GM12878 (cell line): ENCODE results near the gene PJA2. TPM values are rescaled to one million over a fixed set of nuclear protein-coding genes. Genes with fewer than 3 reads are reported as not detected.

Source experiments
- ATAC-seq: fragments of 200-7000 bp; cut with Tn5 transposase; 3 replicates; pipeline ENCODE4 v1.9.1; 2020; ENCODE audit warnings: mild to moderate bottlenecking, moderate library complexity
- BruUV-seq: library from RNA; stranded (reverse); fragments of 400-500 nt; replicated peaks from 2 replicates; lab custom pipeline; 2021; lab: Mats Ljungman, UMichigan
- CTCF ChIA-PET: fragments of 300-600 bp; sonication (Branson Sonifier 250); formaldehyde crosslinking; extraction: SDS; loops from one replicate; lab custom pipeline; 2021; ENCODE audit warnings: inconsistent platforms; lab: Yijun Ruan, JAX
- POLR2A ChIA-PET: fragments of 350-600 bp; formaldehyde crosslinking; extraction: SDS; loops from one replicate; lab custom pipeline; 2021; ENCODE audit warnings: inconsistent platforms; lab: Charles Lee
- RAD21 ChIA-PET: fragments of 300-600 bp; sonication (Branson Sonifier 250); formaldehyde crosslinking; loops from one replicate; lab custom pipeline; 2023; ENCODE audit warnings: antibody characterized with exemption; ENCODE audit not compliant: unreplicated experiment; lab: Charles Lee
- SMC1A ChIA-PET: fragments of 300-600 bp; sonication (Branson Sonifier 250); formaldehyde crosslinking; loops from one replicate; lab custom pipeline; 2023; ENCODE audit not compliant: unreplicated experiment, uncharacterized antibody; lab: Charles Lee
- DNase-seq: peaks from one replicate; pipeline ENCODE4 v3.0.0-alpha.2; 2011; ENCODE audit warnings: low read depth, low spot score
- FAIRE-seq: peaks from 3 replicates; lab custom pipeline; 2011; peaks lifted over from hg19 to GRCh38; lab: Jason Lieb, UNC
- H2AFZ ChIP-seq: 2 replicates; pipeline ENCODE4 v1.6.0; 2011; ENCODE audit warnings: low read depth, low read length, control low read depth; ENCODE audit not compliant: control insufficient read depth
- H3K27ac ChIP-seq: 2 replicates; pipeline ENCODE4 v1.5.1; 2011; ENCODE audit warnings: control low read depth; ENCODE audit not compliant: control insufficient read depth, insufficient read depth
- H3K27me3 ChIP-seq, 2 experiments: replicated peaks in 1 of 2; 2 replicates each; pipeline versions ENCODE4 v1.6.0 to v1.6.1; 2011; ENCODE audit warnings: low read length in 1 of 2; ENCODE audit not compliant: control insufficient read depth in 2 of 2, insufficient read depth in 2 of 2
- H3K36me3 ChIP-seq, 2 experiments: 2 replicates each; pipeline ENCODE4 v1.5.1; 2011; ENCODE audit warnings: low read length in 1 of 2; ENCODE audit not compliant: control insufficient read depth in 2 of 2, insufficient read depth in 2 of 2
- H3K4me1 ChIP-seq: 2 replicates; pipeline ENCODE4 v1.6.1; 2011; ENCODE audit warnings: mild to moderate bottlenecking, low read length, moderate library complexity, mixed read lengths; ENCODE audit not compliant: control insufficient read depth, insufficient read depth
- H3K4me2 ChIP-seq: 2 replicates; pipeline ENCODE4 v1.6.0; 2011; ENCODE audit warnings: control low read depth; ENCODE audit not compliant: control insufficient read depth, insufficient read depth
- H3K4me3 ChIP-seq: fragments of 200-600 bp; sonication (generic); 2 replicates; pipeline ENCODE4 v1.5.1; 2016
- H3K79me2 ChIP-seq: 2 replicates; pipeline ENCODE4 v1.6.0; 2011; ENCODE audit warnings: low read length; ENCODE audit not compliant: control insufficient read depth, insufficient read depth
- H3K9ac ChIP-seq: 2 replicates; pipeline ENCODE4 v1.8.0; 2011; ENCODE audit warnings: low read length, control low read depth, mixed read lengths; ENCODE audit not compliant: control insufficient read depth, insufficient read depth
- H3K9me3 ChIP-seq: replicated peaks from 3 replicates; pipeline ENCODE4 v1.5.1; 2011; ENCODE audit warnings: mild to moderate bottlenecking, low read length; ENCODE audit not compliant: control insufficient read depth, insufficient read depth
- H4K20me1 ChIP-seq: 2 replicates; pipeline ENCODE4 v1.6.0; 2011; ENCODE audit not compliant: control insufficient read depth, insufficient read depth
- POLR2A ChIP-seq: IDR thresholded peaks from 2 replicates; pipeline ENCODE4 v1.6.1; 2011; ENCODE audit warnings: low read depth, mild to moderate bottlenecking, low read length
- RAD51 ChIP-seq: fragments of 450-650 bp; IDR thresholded peaks from 2 replicates; pipeline ENCODE4 v1.6.1; 2016; ENCODE audit warnings: moderate library complexity, mild to moderate bottlenecking, inconsistent platforms
- whole genome bisulfite sequencing: methylation state at CpG from one replicate; pipeline ENCODE4 v1.1.6; 2016; ENCODE audit warnings: low lambda C conversion rate; ENCODE audit not compliant: insufficient replicate concordance, insufficient coverage; ENCODE audit errors: missing lambda C conversion rate; 5-methylcytosine and 5-hydroxymethylcytosine counted together
- in situ Hi-C: fragments of 300-500 bp; cut with MboI; formaldehyde crosslinking; loops from 9 replicates; pipeline ENCODE4 v1.14.3; 2018; ENCODE audit warnings: mixed read lengths
- intact Hi-C: fragments of 100-400 bp; cut with micrococcal nuclease; formaldehyde crosslinking; loops from one replicate; pipeline ENCODE4 v1.14.2; 2022; ENCODE audit not compliant: unreplicated experiment
- polyA plus RNA-seq, 11 experiments: library from polyadenylated mRNA; depleted of rRNA in 4 of 11; unstranded in 6 of 11; stranded (reverse) in 5 of 11; fragments of >200 nt; fragmentation: Nextera tagmentation in 4 of 11; fragmentation: Illumina TruSeq in 1 of 11; extraction: Ambion mirVana in 4 of 11; extraction: Trizol in 1 of 11; gene quantifications; 1 replicate in 1 of 11; 2 replicates in 10 of 11; pipeline versions ENCODE4 v1.2.1 to v1.2.3, GENCODE V29; 2011 to 2016; ENCODE audit warnings: inconsistent platforms in 2 of 11, missing spikeins in 2 of 11, low read depth in 1 of 11
- total RNA-seq, 4 experiments: library from RNA; depleted of rRNA in 3 of 4; stranded (reverse); fragments of >200 nt in 3 of 4; fragmentation: Illumina TruSeq in 1 of 4; extraction: Trizol in 1 of 4; gene quantifications; 2 replicates each; pipeline versions ENCODE4 v1.2.1 to v1.2.3, GENCODE V29; 2013 to 2021
- TF ChIP-seq, protein P1 (sequence below): IDR thresholded peaks from 2 replicates; pipeline ENCODE4 v1.6.1; 2012; ENCODE audit warnings: low read depth, low read length, improper control_type of control experiment

PJA2 gene
- total and polyA plus RNA-seq, 10 of the 15 experiments (the other 5 are each of a cell fraction or from before 2014, with no cell fraction given): 27.8 to 93.4 (median 47.8) TPM

DNA sequence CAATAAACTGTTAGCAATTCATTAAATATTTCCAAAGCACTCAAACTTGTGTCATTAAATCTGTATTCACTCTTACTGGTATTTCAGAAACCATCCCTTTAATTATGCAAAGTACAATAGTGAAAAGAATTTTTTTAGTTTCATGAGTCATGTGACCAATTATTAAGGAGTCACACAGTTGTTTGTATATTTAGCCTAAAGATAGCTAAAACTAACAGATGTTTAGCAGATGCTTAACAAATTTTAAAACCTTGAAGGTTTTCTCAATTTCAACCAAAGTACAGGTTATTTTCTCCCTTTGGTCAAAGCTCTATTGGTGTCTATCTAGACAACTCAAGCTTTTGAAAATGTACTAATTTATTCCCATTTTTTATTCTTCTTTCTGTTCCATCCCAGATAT lies 44.1 kb downstream of the PJA2 start:
- no peak overlapping the region for H3K4me2 ChIP-seq
- no peak for ATAC-seq
- H4K20me1 ChIP-seq: no peaks in the 10 kb centered on the region
- no peak for DNase-seq
- no peak for FAIRE-seq
- H3K4me1 ChIP-seq: no peaks in the 10 kb centered on the region
- H3K27me3 ChIP-seq: no peaks in the 10 kb centered on the region
- ChIA-PET SMC1A (interaction anchor here (0.7 to 1.5 kb wide), 9 partner anchors 9 to 681 kb away, joined by 3 to 4 read pairs (median 3); partner anchors contain the start of gene PJA2), CTCF (interaction anchor here (0.8 to 1.6 kb wide), 4 partner anchors 10 to 724 kb away, joined by 3 to 6 read pairs (median 4); no protein-coding TSS in a partner anchor)
- no peak overlapping the region for H3K27ac ChIP-seq
- intact Hi-C loops: no loop called here
- in situ Hi-C loops: no loop called here
- BruUV-seq: no TSS peak
- H2AFZ ChIP-seq: no peak overlapping the region
- no peak overlapping the region for H3K9ac ChIP-seq
- peak; percentile 31; the same call in 1 of the 2 replicates for TF ChIP-seq RAD51
- TF ChIP-seq, protein P1, sequence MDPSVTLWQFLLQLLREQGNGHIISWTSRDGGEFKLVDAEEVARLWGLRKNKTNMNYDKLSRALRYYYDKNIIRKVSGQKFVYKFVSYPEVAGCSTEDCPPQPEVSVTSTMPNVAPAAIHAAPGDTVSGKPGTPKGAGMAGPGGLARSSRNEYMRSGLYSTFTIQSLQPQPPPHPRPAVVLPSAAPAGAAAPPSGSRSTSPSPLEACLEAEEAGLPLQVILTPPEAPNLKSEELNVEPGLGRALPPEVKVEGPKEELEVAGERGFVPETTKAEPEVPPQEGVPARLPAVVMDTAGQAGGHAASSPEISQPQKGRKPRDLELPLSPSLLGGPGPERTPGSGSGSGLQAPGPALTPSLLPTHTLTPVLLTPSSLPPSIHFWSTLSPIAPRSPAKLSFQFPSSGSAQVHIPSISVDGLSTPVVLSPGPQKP: no peak
- TF ChIP-seq, all 136 proteins: peak for 1
- ChIA-PET POLR2A (no interaction called here), RAD21 (no interaction called here)
- Histone ChIP-seq H3K4me3 (no peak overlapping the region), H3K36me3 (peaks cover 0 to 19% of the 10 kb centered on the region in 2 experiments; a peak in 2 of 4 replicates), H3K9me3 (peaks cover 8% of the 10 kb centered on the region; the same call in 2 of the 3 replicates), H3K79me2 (no peaks in the 10 kb centered on the region)

DNA sequence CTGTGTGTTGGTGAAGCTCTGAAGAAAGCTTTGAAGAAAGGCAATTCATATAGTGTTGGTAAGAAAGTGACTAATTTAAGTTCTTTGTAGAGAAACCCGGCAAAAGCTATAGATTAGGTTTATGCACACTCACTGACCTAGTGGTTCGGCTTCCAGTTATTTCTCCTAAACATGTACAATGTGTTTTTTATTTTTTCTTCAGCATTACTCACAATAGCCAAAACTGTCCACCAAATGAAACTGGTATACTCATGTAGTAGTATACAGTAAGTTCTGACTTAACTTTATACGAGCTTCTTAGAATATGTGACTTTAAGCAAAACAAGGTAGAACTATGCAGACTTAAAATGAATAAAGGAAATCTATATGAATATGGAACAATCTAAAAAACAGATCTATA lies 44.8 kb downstream of the PJA2 start:
- DNase-seq (no peak), ATAC-seq (no peak), FAIRE-seq (no peak)
- intact Hi-C loops (no loop called here), in situ Hi-C loops (no loop called here)
- Histone ChIP-seq H3K4me1 (no peaks in the 10 kb centered on the region), H2AFZ (no peak overlapping the region), H3K4me3 (no peak overlapping the region), H4K20me1 (no peaks in the 10 kb centered on the region), H3K27ac (no peak overlapping the region), H3K9ac (no peak overlapping the region), H3K79me2 (no peaks in the 10 kb centered on the region), H3K4me2 (no peak overlapping the region), H3K9me3 (peaks cover 8% of the 10 kb centered on the region; the same call in 2 of the 3 replicates), H3K36me3 (peaks cover 0 to 19% of the 10 kb centered on the region in 2 experiments; a peak in 2 of 4 replicates), H3K27me3 (no peaks in the 10 kb centered on the region)
- ChIA-PET SMC1A (interaction anchor here (0.7 to 1.5 kb wide), 7 partner anchors 9 to 680 kb away, joined by 3 to 4 read pairs (median 3); no protein-coding TSS in a partner anchor), POLR2A (no interaction called here), RAD21 (no interaction called here), CTCF (interaction anchor here (0.8 to 1.6 kb wide), 3 partner anchors 10 to 723 kb away, joined by 3 to 6 read pairs (median 4); no protein-coding TSS in a partner anchor)
- BruUV-seq: no TSS peak
- 98% methylated on average over 3 of the region's 3 CpGs for WGBS
- no peak for TF ChIP-seq POLR2A
